ENCODE results near the gene GNAI3. TPM values are rescaled to one million over a fixed set of nuclear protein-coding genes. Genes with fewer than 3 reads are reported as not detected.

The GNAI3 gene
- total RNA-seq, 1 experiment from 2014 or later, result 9.9 TPM

GRCh38 chr1:109586055-109586454 lies 37.6 kb downstream of the GNAI3 start:
- no peak overlapping the region for H3K9ac ChIP-seq (ENCODE audit: extremely low read depth, insufficient read length, low read length)
- no peaks in the 10 kb centered on the region for H3K9me3 Mint-ChIP-seq
- no peaks in the 10 kb centered on the region for H3K79me2 ChIP-seq (ENCODE audit: insufficient read depth, low read length)
- H3K23me2 ChIP-seq (ENCODE audit: insufficient read length, low read depth, low read length, poor library complexity, severe bottlenecking), result no peaks in the 10 kb centered on the region
- H4K5ac ChIP-seq (ENCODE audit: insufficient read length, low read depth, low read length), result no peak overlapping the region
- no peak overlapping the region for H3K27ac ChIP-seq (ENCODE audit: insufficient read length, low read depth, low read length)
- no peak overlapping the region for H3K4ac ChIP-seq (ENCODE audit: low read depth, low read length)
- H3K9me3 ChIP-seq (ENCODE audit: control insufficient read depth, low read depth, low read length), result no peaks in the 10 kb centered on the region
- no peak overlapping the region for H3K4me2 ChIP-seq (ENCODE audit: insufficient read depth, insufficient read length, low read length)
- H3K56ac ChIP-seq (ENCODE audit: insufficient read length, low read depth, low read length), result no peak overlapping the region
- H3K4me1 Mint-ChIP-seq, result no peaks in the 10 kb centered on the region
- H3K18ac ChIP-seq (ENCODE audit: insufficient read length, low read depth, low read length), result no peak overlapping the region
- no peak overlapping the region for H4K8ac ChIP-seq (replicated peaks; ENCODE audit: insufficient read length, low read depth, low read length)
- no peak overlapping the region for H2BK20ac ChIP-seq (ENCODE audit: low read depth, low read length, poor library complexity, severe bottlenecking)
- no peak overlapping the region for H3K23ac ChIP-seq (ENCODE audit: insufficient read length, low read depth, low read length)
- H3K27ac Mint-ChIP-seq, result no peak overlapping the region
- H2AFZ ChIP-seq (ENCODE audit: low read length), result no peak overlapping the region
- no peak overlapping the region for H4K91ac ChIP-seq (ENCODE audit: insufficient read length, low read depth, low read length)
- H4K20me1 ChIP-seq (ENCODE audit: control insufficient read depth, insufficient read depth, insufficient read length), result no peaks in the 10 kb centered on the region
- no peak overlapping the region for H2BK12ac ChIP-seq (ENCODE audit: insufficient read length, low read depth, low read length)
- H3K4me1 ChIP-seq (ENCODE audit: insufficient read depth, low read length), result no peaks in the 10 kb centered on the region
- H3K36me3 Mint-ChIP-seq (ENCODE audit: insufficient read depth in 1 of 3, low read depth in 3 of 3), result peaks cover 18 to 61% (median 61%) of the 10 kb centered on the region in 3 experiments; a peak in 6 of 7 replicates
- H2BK5ac ChIP-seq (ENCODE audit: insufficient read length, low read length), result no peak overlapping the region
- H3K4me3 Mint-ChIP-seq, result no peak overlapping the region
- no CpG with 5 or more reads among the region's 3 CpGs for WGBS (ENCODE audit: extremely low coverage, insufficient read length, low lambda C conversion rate)
- no peaks in the 10 kb centered on the region for H3K27me3 ChIP-seq (ENCODE audit: insufficient read depth, low read length)
- TF ChIP-seq, protein P1, sequence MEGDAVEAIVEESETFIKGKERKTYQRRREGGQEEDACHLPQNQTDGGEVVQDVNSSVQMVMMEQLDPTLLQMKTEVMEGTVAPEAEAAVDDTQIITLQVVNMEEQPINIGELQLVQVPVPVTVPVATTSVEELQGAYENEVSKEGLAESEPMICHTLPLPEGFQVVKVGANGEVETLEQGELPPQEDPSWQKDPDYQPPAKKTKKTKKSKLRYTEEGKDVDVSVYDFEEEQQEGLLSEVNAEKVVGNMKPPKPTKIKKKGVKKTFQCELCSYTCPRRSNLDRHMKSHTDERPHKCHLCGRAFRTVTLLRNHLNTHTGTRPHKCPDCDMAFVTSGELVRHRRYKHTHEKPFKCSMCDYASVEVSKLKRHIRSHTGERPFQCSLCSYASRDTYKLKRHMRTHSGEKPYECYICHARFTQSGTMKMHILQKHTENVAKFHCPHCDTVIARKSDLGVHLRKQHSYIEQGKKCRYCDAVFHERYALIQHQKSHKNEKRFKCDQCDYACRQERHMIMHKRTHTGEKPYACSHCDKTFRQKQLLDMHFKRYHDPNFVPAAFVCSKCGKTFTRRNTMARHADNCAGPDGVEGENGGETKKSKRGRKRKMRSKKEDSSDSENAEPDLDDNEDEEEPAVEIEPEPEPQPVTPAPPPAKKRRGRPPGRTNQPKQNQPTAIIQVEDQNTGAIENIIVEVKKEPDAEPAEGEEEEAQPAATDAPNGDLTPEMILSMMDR (conservative IDR thresholded peaks at IDR 0.05), result no peak
- H3K79me1 ChIP-seq (ENCODE audit: insufficient read depth, low read depth, low read length, poor library complexity, severe bottlenecking), result no peaks in the 10 kb centered on the region
- no peak overlapping the region for H2BK15ac ChIP-seq (ENCODE audit: low read depth, low read length)
- no peak overlapping the region for H3T11ph ChIP-seq (ENCODE audit: low read length)
- no peak overlapping the region for H3K14ac ChIP-seq (ENCODE audit: insufficient read depth, low read length)
- no peak for DNase-seq
- H3K27me3 Mint-ChIP-seq (ENCODE audit: low read depth), result no peaks in the 10 kb centered on the region
- no peak overlapping the region for H2BK120ac ChIP-seq (ENCODE audit: low read depth, low read length, poor library complexity, severe bottlenecking)
- H2AK5ac ChIP-seq (ENCODE audit: insufficient read length, low read length), result no peak overlapping the region

All from H9 (cell line).